Measurements from ENCODE around the gene MYO18B.

- TF ChIP-seq POLR2A (IDR thresholded peaks at IDR 0.05; ENCODE audit: extremely low read depth, insufficient read length) (no peak), MAX (IDR thresholded peaks at IDR 0.05; ENCODE audit: low read depth, low read length) (no peak), MYC (IDR thresholded peaks at IDR 0.05; ENCODE audit: low read depth, low read length) (no peak)
- TF ChIP-seq, protein P1, sequence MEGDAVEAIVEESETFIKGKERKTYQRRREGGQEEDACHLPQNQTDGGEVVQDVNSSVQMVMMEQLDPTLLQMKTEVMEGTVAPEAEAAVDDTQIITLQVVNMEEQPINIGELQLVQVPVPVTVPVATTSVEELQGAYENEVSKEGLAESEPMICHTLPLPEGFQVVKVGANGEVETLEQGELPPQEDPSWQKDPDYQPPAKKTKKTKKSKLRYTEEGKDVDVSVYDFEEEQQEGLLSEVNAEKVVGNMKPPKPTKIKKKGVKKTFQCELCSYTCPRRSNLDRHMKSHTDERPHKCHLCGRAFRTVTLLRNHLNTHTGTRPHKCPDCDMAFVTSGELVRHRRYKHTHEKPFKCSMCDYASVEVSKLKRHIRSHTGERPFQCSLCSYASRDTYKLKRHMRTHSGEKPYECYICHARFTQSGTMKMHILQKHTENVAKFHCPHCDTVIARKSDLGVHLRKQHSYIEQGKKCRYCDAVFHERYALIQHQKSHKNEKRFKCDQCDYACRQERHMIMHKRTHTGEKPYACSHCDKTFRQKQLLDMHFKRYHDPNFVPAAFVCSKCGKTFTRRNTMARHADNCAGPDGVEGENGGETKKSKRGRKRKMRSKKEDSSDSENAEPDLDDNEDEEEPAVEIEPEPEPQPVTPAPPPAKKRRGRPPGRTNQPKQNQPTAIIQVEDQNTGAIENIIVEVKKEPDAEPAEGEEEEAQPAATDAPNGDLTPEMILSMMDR (IDR thresholded peaks at IDR 0.05; ENCODE audit: low read depth, low read length) = no peak
Measured at GRCh38 chr22:25714070-25714469, 27.9 kb upstream of the MYO18B start.

Measured in NB4 (cell line).